Neural cell (in vitro differentiated cells): ENCODE results near the gene SPACA9. TPM values are rescaled to one million over a fixed set of nuclear protein-coding genes. Genes with fewer than 3 reads are reported as not detected.

Source experiments
- H2AFZ ChIP-seq: fragments of 200-600, 300-800 bp; sonication (generic), shearing (Covaris generic); 2 replicates; pipeline ENCODE4 v1.6.0; 2014; ENCODE audit warnings: low read depth, mild to moderate bottlenecking, antibody characterized with exemption, low read length, moderate library complexity
- H3F3A ChIP-seq: fragments of 200-600 bp; shearing (Covaris generic); 2 replicates; pipeline ENCODE4 v1.6.1; 2016; ENCODE audit warnings: mild to moderate bottlenecking, moderate library complexity, mixed read lengths, antibody characterized with exemption, low read length; ENCODE audit not compliant: insufficient read depth, poor library complexity, severe bottlenecking
- H3K27ac ChIP-seq: fragments of 200-600, 300-800 bp; sonication (generic), shearing (Covaris generic); 2 replicates; pipeline ENCODE4 v1.5.1; 2014; ENCODE audit warnings: mild to moderate bottlenecking, low read length, moderate library complexity
- H3K27me3 ChIP-seq: fragments of 300-800, 200-600 bp; sonication (generic), shearing (Covaris generic); 2 replicates; pipeline ENCODE4 v1.6.0; 2014; ENCODE audit warnings: mild to moderate bottlenecking, low read depth, low read length, moderate library complexity; ENCODE audit not compliant: insufficient read depth
- H3K36me3 ChIP-seq: fragments of 300-800, 200-600 bp; sonication (generic), shearing (Covaris generic); 2 replicates; pipeline ENCODE4 v1.5.1; 2014; ENCODE audit warnings: mild to moderate bottlenecking, antibody characterized with exemption, low read length, moderate library complexity; ENCODE audit not compliant: insufficient read depth
- H3K4me2 ChIP-seq: fragments of 300-800, 200-600 bp; sonication (generic), shearing (Covaris generic); 2 replicates; pipeline ENCODE4 v1.6.0; 2014; ENCODE audit warnings: mild to moderate bottlenecking, low read length
- H3K4me3 ChIP-seq: fragments of 300-800, 200-600 bp; sonication (generic), shearing (Covaris generic); 2 replicates; pipeline ENCODE4 v1.5.1; 2014; ENCODE audit warnings: mild to moderate bottlenecking, low read length, moderate library complexity
- H3K79me2 ChIP-seq: fragments of 200-600 bp; shearing (Covaris generic); replicated peaks from 2 replicates; pipeline ENCODE4 v1.6.0; 2014; ENCODE audit warnings: mild to moderate bottlenecking, low read length, moderate library complexity; ENCODE audit not compliant: insufficient read depth
- H3K9ac ChIP-seq: fragments of 300-800, 200-600 bp; sonication (generic), shearing (Covaris generic); 2 replicates; pipeline ENCODE4 v1.6.1; 2016; ENCODE audit warnings: mild to moderate bottlenecking, low read length, mixed read lengths
- H3K9me2 ChIP-seq: fragments of 200-600 bp; shearing (Covaris generic); 2 replicates; pipeline ENCODE4 v1.6.1; 2016; ENCODE audit warnings: mild to moderate bottlenecking, low read length, mixed read lengths; ENCODE audit not compliant: insufficient read depth
- H3K9me3 ChIP-seq: fragments of 200-600, 300-800 bp; sonication (generic), shearing (Covaris generic); 2 replicates; pipeline ENCODE4 v1.6.1; 2016; ENCODE audit warnings: mild to moderate bottlenecking, mixed run types, low read length, moderate library complexity, mixed read lengths
- H4K20me1 ChIP-seq: fragments of 200-600 bp; shearing (Covaris generic); 2 replicates; pipeline ENCODE4 v1.6.1; 2016; ENCODE audit warnings: mild to moderate bottlenecking, mixed run types; ENCODE audit not compliant: insufficient read depth
- EP300 ChIP-seq: fragments of 450-650 bp; conservative IDR thresholded peaks from 2 replicates; pipeline ENCODE4 v1.6.1; 2014; ENCODE audit warnings: antibody characterized with exemption, mild to moderate bottlenecking, moderate library complexity; ENCODE audit not compliant: poor library complexity, severe bottlenecking
- EZH2 ChIP-seq: fragments of 200-600, 300-800 bp; shearing (Covaris generic), sonication (generic); IDR thresholded peaks from 2 replicates; pipeline ENCODE4 v1.6.1; 2014; ENCODE audit warnings: antibody characterized with exemption, low read length, borderline replicate concordance, mild to moderate bottlenecking; ENCODE audit not compliant: insufficient read depth, poor library complexity, severe bottlenecking
- MXI1 ChIP-seq: fragments of 450-650 bp; conservative IDR thresholded peaks from 2 replicates; pipeline ENCODE4 v1.6.1; 2014; ENCODE audit warnings: antibody characterized with exemption, mild to moderate bottlenecking; ENCODE audit not compliant: poor library complexity, severe bottlenecking
- POLR2AphosphoS5 ChIP-seq: IDR thresholded peaks from 2 replicates; pipeline ENCODE4 v1.6.1; 2012
- RAD21 ChIP-seq: fragments of 450-650 bp; conservative IDR thresholded peaks from 2 replicates; pipeline ENCODE4 v1.6.1; 2014; ENCODE audit warnings: antibody characterized with exemption, mild to moderate bottlenecking, moderate library complexity
- SMC3 ChIP-seq: fragments of 450-650 bp; conservative IDR thresholded peaks from 2 replicates; pipeline ENCODE4 v1.6.1; 2014; ENCODE audit warnings: antibody characterized with exemption, mild to moderate bottlenecking, moderate library complexity; ENCODE audit not compliant: poor library complexity
- TAF1 ChIP-seq: IDR thresholded peaks from 2 replicates; pipeline ENCODE4 v1.6.1; 2012; ENCODE audit warnings: low read depth
- polyA plus RNA-seq: library from polyadenylated mRNA; depleted of rRNA; stranded (reverse); fragments of >200 nt; gene quantifications from 2 replicates; pipeline ENCODE4 v1.2.3, GENCODE V29; 2014
- TF ChIP-seq, protein P1 (sequence below): IDR thresholded peaks from 2 replicates; pipeline ENCODE4 v1.6.1; 2012; ENCODE audit warnings: borderline replicate concordance
- TF ChIP-seq, protein P2 (sequence below): fragments of 450-650 bp; IDR thresholded peaks from 2 replicates; pipeline ENCODE4 v1.5.1; 2014; ENCODE audit warnings: antibody characterized with exemption, mild to moderate bottlenecking, moderate library complexity; ENCODE audit not compliant: poor library complexity, severe bottlenecking

The SPACA9 gene
- polyA plus RNA-seq, 1 donor from 2014 or later: 4.6 TPM

DNA sequence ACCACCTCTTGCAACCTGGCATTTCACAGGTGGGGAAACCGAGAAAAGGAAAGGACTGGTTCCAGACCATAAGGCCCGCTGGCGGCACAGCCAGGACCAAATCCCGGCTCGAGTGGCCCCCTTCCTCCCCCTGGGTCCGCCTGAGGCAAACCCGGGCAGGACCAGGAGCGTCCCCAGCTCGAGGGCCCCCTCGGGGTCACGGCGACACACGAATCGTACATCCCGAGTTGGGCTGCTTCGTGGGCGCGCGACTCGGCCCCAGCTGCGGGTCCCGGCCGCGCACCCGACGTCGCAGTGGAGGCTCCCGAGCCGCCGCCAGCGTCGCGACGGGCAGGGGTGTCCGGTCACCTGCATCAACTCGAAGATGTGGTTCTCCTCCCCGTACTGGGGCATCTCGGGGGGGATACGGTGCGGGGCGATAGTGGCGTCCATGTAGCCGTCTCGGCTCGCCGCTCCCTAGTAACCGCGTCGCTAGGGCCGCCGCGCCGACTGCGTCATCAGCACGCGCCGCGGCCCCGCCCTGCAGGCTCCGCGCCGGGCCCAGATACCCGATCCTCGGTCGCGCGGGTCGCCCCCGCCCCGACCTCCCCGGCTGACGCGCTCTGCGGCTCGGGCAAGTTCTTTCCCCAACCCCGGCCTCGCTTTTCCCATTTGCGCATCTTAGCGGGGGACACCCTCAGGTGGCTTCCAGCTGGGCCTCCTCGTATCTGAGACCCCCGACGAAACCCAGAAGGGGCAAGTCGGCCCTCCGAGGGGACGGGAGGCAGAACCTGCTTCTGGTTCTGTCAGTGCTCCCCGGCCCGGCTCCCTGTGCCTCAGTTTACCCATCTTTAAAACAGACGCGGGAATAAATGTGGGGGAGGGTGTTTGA is 639 bp upstream of the SPACA9 start, which contains the start of gene AK8:
Gene AK8, minus strand, starts transcription at position 461 of the 871 bp plus-strand sequence. Its CDS starts 29 bp downstream, at position 432.
- Histone ChIP-seq H3K9me3 (no peaks in the 10 kb centered on the region), H3K9ac (peak within 1 kb of the TSS; percentile 89), H3K79me2 (no peaks in the 10 kb centered on the region), H3K36me3 (no peaks in the 10 kb centered on the region), H3K4me3 (peak within 1 kb of the TSS; percentile 94), H2AFZ (peak within 1 kb of the TSS; percentile 100), H3K4me2 (peak within 1 kb of the TSS; percentile 51), H3K27ac (peak within 1 kb of the TSS; percentile 47), H4K20me1 (no peaks in the 10 kb centered on the region), H3F3A (no peaks in the 10 kb centered on the region), H3K27me3 (no peaks in the 10 kb centered on the region), H3K9me2 (no peaks in the 10 kb centered on the region)
- TF ChIP-seq EZH2 (no peak), TAF1 (peak; percentile 53), SMC3 (no peak), RAD21 (peak; percentile 22), POLR2AphosphoS5 (peak; percentile 75), EP300 (peak; percentile 73), MXI1 (peak; percentile 91)
- TF ChIP-seq, protein P1, sequence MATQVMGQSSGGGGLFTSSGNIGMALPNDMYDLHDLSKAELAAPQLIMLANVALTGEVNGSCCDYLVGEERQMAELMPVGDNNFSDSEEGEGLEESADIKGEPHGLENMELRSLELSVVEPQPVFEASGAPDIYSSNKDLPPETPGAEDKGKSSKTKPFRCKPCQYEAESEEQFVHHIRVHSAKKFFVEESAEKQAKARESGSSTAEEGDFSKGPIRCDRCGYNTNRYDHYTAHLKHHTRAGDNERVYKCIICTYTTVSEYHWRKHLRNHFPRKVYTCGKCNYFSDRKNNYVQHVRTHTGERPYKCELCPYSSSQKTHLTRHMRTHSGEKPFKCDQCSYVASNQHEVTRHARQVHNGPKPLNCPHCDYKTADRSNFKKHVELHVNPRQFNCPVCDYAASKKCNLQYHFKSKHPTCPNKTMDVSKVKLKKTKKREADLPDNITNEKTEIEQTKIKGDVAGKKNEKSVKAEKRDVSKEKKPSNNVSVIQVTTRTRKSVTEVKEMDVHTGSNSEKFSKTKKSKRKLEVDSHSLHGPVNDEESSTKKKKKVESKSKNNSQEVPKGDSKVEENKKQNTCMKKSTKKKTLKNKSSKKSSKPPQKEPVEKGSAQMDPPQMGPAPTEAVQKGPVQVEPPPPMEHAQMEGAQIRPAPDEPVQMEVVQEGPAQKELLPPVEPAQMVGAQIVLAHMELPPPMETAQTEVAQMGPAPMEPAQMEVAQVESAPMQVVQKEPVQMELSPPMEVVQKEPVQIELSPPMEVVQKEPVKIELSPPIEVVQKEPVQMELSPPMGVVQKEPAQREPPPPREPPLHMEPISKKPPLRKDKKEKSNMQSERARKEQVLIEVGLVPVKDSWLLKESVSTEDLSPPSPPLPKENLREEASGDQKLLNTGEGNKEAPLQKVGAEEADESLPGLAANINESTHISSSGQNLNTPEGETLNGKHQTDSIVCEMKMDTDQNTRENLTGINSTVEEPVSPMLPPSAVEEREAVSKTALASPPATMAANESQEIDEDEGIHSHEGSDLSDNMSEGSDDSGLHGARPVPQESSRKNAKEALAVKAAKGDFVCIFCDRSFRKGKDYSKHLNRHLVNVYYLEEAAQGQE: peak; percentile 49
- TF ChIP-seq, protein P2, sequence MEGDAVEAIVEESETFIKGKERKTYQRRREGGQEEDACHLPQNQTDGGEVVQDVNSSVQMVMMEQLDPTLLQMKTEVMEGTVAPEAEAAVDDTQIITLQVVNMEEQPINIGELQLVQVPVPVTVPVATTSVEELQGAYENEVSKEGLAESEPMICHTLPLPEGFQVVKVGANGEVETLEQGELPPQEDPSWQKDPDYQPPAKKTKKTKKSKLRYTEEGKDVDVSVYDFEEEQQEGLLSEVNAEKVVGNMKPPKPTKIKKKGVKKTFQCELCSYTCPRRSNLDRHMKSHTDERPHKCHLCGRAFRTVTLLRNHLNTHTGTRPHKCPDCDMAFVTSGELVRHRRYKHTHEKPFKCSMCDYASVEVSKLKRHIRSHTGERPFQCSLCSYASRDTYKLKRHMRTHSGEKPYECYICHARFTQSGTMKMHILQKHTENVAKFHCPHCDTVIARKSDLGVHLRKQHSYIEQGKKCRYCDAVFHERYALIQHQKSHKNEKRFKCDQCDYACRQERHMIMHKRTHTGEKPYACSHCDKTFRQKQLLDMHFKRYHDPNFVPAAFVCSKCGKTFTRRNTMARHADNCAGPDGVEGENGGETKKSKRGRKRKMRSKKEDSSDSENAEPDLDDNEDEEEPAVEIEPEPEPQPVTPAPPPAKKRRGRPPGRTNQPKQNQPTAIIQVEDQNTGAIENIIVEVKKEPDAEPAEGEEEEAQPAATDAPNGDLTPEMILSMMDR: no peak

DNA sequence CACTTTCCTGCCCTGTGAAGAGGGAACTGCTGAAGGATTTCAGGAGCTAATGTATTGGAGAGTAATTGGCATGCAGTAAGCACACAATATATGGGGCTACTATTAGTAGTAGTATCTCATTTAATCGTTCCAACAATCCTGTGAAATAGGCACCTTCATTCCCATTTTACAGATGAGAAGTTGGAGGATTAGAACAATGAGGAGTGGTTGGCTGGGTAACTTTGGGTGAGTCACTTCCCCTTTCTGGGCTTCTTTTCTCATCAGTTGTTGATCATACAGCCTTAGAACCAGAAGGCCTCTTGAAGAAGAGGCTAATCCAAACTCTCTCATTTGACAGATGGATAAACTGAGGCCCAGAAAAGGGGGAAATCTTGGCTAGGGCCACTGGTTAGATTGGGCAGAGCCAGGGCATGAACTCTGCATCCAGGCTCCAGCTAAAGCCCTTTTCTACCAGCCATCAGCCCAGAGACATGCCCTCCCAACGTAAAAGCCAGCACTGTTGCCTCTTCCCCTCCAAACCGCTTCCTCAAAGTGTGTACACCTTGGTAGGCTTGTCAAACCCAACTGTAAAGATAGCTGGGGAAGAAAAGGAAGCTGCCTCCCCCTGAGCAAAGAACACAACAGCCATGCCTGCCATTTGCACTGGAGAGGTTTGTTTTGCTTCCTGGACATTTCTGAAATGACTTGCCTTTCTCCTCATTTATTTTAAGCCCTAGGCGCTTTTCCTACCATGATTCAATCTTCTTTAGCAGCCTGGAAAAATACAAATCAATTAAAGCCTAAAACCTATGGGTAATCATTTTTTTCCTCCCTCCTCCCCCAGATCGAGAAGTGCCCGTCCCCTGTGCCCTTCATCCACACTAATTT is 992 bp downstream of the SPACA9 start:
- no peaks in the 10 kb centered on the region for H3K9me3 ChIP-seq
- no peak overlapping the region for H3K4me2 ChIP-seq
- TF ChIP-seq RAD21: no peak
- no peak for TF ChIP-seq TAF1
- no peak for TF ChIP-seq EZH2
- TF ChIP-seq, protein P1: no peak
- TF ChIP-seq EP300: no peak
- no peak for TF ChIP-seq POLR2AphosphoS5
- H3F3A ChIP-seq: no peaks in the 10 kb centered on the region
- H3K27me3 ChIP-seq: no peaks in the 10 kb centered on the region
- no peak overlapping the region for H3K27ac ChIP-seq
- no peak overlapping the region for H2AFZ ChIP-seq
- H3K36me3 ChIP-seq: no peaks in the 10 kb centered on the region
- H3K4me3 ChIP-seq: peak overlapping the region; percentile 94
- no peak overlapping the region for H3K9ac ChIP-seq
- H4K20me1 ChIP-seq: no peaks in the 10 kb centered on the region
- H3K9me2 ChIP-seq: no peaks in the 10 kb centered on the region
- H3K79me2 ChIP-seq: no peaks in the 10 kb centered on the region
